ENCODE results near the gene NUP35. TPM values are rescaled to one million over a fixed set of nuclear protein-coding genes. Genes with fewer than 3 reads are reported as not detected.

NUP35 gene
- total RNA-seq, 2 experiments from 2014 or later, result 36.5 to 37.3 TPM

- Histone ChIP-seq H3K4me1 (ENCODE audit: insufficient read depth, low read length, poor library complexity, severe bottlenecking) (no peaks in the 10 kb centered on the region), H3K79me2 (ENCODE audit: insufficient read depth, low read depth, low read length) (peaks cover 16% of the 10 kb centered on the region; the same call in 1 of the 2 replicates), H3K4me3 (ENCODE audit: low read depth, low read length, poor library complexity, severe bottlenecking) (no peak overlapping the region), H3K36me3 (ENCODE audit: insufficient read depth, low read length) (peaks cover 70% of the 10 kb centered on the region), H3K9me3 (ENCODE audit: low read length) (peaks cover 17% of the 10 kb centered on the region), H2AFZ (ENCODE audit: low read length) (no peak overlapping the region), H3K27ac (ENCODE audit: low read depth, low read length, poor library complexity, severe bottlenecking) (no peak overlapping the region), H3K9me2 (ENCODE audit: insufficient read depth, low read length) (no peaks in the 10 kb centered on the region), H3K4me2 (ENCODE audit: low read length) (no peak overlapping the region), H4K20me1 (ENCODE audit: insufficient read depth, low read length) (no peaks in the 10 kb centered on the region)
- intact Hi-C loops (cut with micrococcal nuclease; ENCODE audit: unreplicated experiment), result no loop called here
- no TSS peak for BruUV-seq (replicated peaks)
- DNase-seq (ENCODE audit: low spot score), result no peak
- no peak for TF ChIP-seq EZH2phosphoT487 (IDR thresholded peaks at IDR 0.05; ENCODE audit: borderline replicate concordance, low read depth, low read length)
- no peak for TF ChIP-seq CTCF (conservative IDR thresholded peaks at IDR 0.05; ENCODE audit: low read length)
- CTCF ChIA-PET (ENCODE audit: unreplicated experiment), result no interaction called here
- POLR2A ChIA-PET, result interaction anchor here (0.8 kb wide), 1 partner anchor 22 kb away, joined by 5 read pairs; no protein-coding TSS in a partner anchor
Measured at GRCh38 chr2:183179156-183179555, 54.9 kb downstream of the NUP35 start.

GRCh38 chr2:183185534-183185933 is 61.3 kb downstream of the NUP35 start:
- POLR2A ChIA-PET, result interaction anchor here (1.1 kb wide), 1 partner anchor 18 kb away, joined by 3 read pairs; no protein-coding TSS in a partner anchor
- no peaks in the 10 kb centered on the region for H3K4me1 ChIP-seq (ENCODE audit: insufficient read depth, low read length, poor library complexity, severe bottlenecking)
- H3K4me2 ChIP-seq (ENCODE audit: low read length), result no peak overlapping the region
- no peak overlapping the region for H2AFZ ChIP-seq (ENCODE audit: low read length)
- no peak overlapping the region for H3K27ac ChIP-seq (ENCODE audit: low read depth, low read length, poor library complexity, severe bottlenecking)
- no peaks in the 10 kb centered on the region for H3K9me2 ChIP-seq (ENCODE audit: insufficient read depth, low read length)
- peaks cover 100% of the 10 kb centered on the region for H3K36me3 ChIP-seq (ENCODE audit: insufficient read depth, low read length)
- peaks cover 18% of the 10 kb centered on the region for H3K9me3 ChIP-seq (ENCODE audit: low read length)
- no TSS peak for BruUV-seq (replicated peaks)
- intact Hi-C loops (cut with micrococcal nuclease; ENCODE audit: unreplicated experiment), result no loop called here
- CTCF ChIA-PET (ENCODE audit: unreplicated experiment), result no interaction called here
- H3K79me2 ChIP-seq (ENCODE audit: insufficient read depth, low read depth, low read length), result peaks cover 45% of the 10 kb centered on the region
- no peak for DNase-seq (ENCODE audit: low spot score)
- H3K4me3 ChIP-seq (ENCODE audit: low read depth, low read length, poor library complexity, severe bottlenecking), result no peak overlapping the region
- H4K20me1 ChIP-seq (ENCODE audit: insufficient read depth, low read length), result no peaks in the 10 kb centered on the region
- TF ChIP-seq EZH2phosphoT487 (IDR thresholded peaks at IDR 0.05; ENCODE audit: borderline replicate concordance, low read depth, low read length) (no peak), CTCF (conservative IDR thresholded peaks at IDR 0.05; ENCODE audit: low read length) (no peak)

GRCh38 chr2:183186296-183186695 is 62.1 kb downstream of the NUP35 start:
- H3K36me3 ChIP-seq (ENCODE audit: insufficient read depth, low read length), result peaks cover 100% of the 10 kb centered on the region
- BruUV-seq (replicated peaks), result no TSS peak
- no peak overlapping the region for H2AFZ ChIP-seq (ENCODE audit: low read length)
- peaks cover 12% of the 10 kb centered on the region for H3K9me3 ChIP-seq (ENCODE audit: low read length)
- H3K27ac ChIP-seq (ENCODE audit: low read depth, low read length, poor library complexity, severe bottlenecking), result no peak overlapping the region
- H3K4me3 ChIP-seq (ENCODE audit: low read depth, low read length, poor library complexity, severe bottlenecking), result no peak overlapping the region
- H3K4me1 ChIP-seq (ENCODE audit: insufficient read depth, low read length, poor library complexity, severe bottlenecking), result no peaks in the 10 kb centered on the region
- peaks cover 45% of the 10 kb centered on the region for H3K79me2 ChIP-seq (ENCODE audit: insufficient read depth, low read depth, low read length)
- no peaks in the 10 kb centered on the region for H4K20me1 ChIP-seq (ENCODE audit: insufficient read depth, low read length)
- CTCF ChIA-PET (ENCODE audit: unreplicated experiment), result no interaction called here
- intact Hi-C loops (cut with micrococcal nuclease; ENCODE audit: unreplicated experiment), result no loop called here
- no peaks in the 10 kb centered on the region for H3K9me2 ChIP-seq (ENCODE audit: insufficient read depth, low read length)
- no peak for TF ChIP-seq CTCF (conservative IDR thresholded peaks at IDR 0.05; ENCODE audit: low read length)
- TF ChIP-seq EZH2phosphoT487 (IDR thresholded peaks at IDR 0.05; ENCODE audit: borderline replicate concordance, low read depth, low read length), result no peak
- H3K4me2 ChIP-seq (ENCODE audit: low read length), result no peak overlapping the region
- POLR2A ChIA-PET, result interaction anchor here (0.5 to 1.1 kb wide), 2 partner anchors 17 to 79 kb away, joined by 3 read pairs; no protein-coding TSS in a partner anchor
- DNase-seq (ENCODE audit: low spot score), result no peak
